GM20000 (cell line): ENCODE results near the gene MR1.

Experiments used
- DNase-seq: peaks from one replicate; pipeline ENCODE4 v3.0.0; 2012; ENCODE audit warnings: low spot score
- TF ChIP-seq, protein P1 (sequence below): IDR thresholded peaks from 2 replicates; pipeline ENCODE4 v1.5.1; 2012; ENCODE audit warnings: mild to moderate bottlenecking, control low read depth; ENCODE audit errors: extremely low read depth, missing control alignments

MR1 gene

DNA sequence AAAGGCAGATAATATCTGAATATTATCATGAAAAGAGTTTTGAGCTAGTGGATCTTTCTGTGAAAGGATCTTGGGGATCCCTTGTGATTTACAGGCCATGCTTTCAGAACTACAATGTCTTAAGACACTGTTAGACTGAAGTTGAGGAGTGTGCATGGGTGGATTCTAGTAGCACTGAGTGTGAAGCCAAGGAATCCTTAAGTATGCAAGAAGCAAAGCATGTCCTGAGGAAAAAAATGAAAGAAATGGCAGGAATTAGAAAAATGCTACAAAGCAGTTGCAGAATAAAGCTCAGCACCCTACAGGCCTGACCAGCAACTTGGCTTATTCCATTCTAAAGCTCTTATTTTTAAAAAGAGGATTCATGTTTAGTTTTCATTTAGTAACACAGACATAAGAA, 23.0 kb upstream of the MR1 start:
- DNase-seq, result no peak
- TF ChIP-seq, protein P1, sequence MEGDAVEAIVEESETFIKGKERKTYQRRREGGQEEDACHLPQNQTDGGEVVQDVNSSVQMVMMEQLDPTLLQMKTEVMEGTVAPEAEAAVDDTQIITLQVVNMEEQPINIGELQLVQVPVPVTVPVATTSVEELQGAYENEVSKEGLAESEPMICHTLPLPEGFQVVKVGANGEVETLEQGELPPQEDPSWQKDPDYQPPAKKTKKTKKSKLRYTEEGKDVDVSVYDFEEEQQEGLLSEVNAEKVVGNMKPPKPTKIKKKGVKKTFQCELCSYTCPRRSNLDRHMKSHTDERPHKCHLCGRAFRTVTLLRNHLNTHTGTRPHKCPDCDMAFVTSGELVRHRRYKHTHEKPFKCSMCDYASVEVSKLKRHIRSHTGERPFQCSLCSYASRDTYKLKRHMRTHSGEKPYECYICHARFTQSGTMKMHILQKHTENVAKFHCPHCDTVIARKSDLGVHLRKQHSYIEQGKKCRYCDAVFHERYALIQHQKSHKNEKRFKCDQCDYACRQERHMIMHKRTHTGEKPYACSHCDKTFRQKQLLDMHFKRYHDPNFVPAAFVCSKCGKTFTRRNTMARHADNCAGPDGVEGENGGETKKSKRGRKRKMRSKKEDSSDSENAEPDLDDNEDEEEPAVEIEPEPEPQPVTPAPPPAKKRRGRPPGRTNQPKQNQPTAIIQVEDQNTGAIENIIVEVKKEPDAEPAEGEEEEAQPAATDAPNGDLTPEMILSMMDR, result no peak

DNA sequence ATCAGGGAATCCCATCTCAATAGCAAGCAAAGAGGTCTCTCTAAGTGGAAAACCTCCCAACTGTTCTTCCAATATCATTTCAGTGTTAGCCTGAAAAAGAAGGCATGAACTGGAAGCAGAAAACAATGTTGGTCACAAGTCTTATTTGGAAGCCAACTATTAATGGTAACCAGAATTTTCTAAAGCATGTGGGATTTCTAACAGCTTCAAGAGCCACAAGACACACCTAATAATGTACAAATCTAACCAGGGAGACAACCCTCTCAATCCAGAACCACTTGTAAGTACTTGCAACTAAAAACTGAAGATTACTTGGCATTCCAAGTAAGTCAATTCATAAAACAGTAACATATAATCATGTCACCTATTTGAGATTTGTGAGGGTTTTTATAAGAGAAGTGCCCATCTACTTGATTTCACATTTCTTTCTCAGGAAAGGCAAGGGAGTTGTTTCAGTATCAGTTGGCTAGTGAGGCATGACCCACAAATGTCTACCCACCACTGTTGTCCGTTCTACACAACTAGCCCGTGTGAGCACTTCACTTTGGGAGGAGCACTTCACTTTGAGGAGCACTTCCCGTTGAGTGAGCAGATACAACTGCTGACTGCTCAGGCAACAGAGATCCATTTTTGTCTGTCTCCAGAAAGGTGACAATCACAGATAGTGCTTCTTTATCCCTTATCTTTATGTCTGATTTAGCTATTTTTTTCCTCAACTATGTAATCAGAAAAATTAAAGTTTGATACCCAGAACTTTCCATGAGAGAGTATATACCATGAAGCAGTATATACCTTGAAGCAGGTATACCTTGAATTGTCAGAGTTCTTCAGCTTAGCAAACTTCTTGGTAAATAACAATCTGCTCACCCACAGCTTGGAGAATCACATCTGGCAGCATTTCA, 22.2 kb upstream of the MR1 start:
- DNase-seq, result no peak
- TF ChIP-seq, protein P1, result no peak

DNA sequence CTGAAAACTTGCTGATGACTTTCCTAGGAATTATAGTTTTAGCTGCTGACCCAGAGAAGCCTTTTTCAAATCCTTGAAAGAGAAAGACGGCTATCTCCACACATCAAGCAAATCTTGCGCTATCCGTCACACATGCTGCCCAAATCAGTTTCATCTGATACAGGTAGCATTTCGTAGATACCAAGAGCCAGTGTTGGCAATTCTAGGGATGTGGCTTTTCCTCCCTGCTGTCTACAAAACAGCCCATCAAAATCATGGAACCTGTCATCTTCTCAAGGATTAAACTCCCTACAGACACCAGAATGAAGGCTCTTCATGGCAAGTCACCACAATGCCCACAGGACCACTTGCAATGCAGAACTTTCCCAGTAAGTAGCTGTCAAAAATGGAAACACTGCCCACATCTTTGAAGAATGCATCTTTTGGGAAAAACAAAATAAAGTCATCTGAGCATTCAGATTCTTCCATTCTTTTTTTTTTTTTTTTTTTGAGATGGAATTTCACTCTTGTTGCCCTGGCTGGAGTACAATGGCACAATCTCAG, 21.5 kb upstream of the MR1 start:
- no peak for DNase-seq
- TF ChIP-seq, protein P1, result no peak

DNA sequence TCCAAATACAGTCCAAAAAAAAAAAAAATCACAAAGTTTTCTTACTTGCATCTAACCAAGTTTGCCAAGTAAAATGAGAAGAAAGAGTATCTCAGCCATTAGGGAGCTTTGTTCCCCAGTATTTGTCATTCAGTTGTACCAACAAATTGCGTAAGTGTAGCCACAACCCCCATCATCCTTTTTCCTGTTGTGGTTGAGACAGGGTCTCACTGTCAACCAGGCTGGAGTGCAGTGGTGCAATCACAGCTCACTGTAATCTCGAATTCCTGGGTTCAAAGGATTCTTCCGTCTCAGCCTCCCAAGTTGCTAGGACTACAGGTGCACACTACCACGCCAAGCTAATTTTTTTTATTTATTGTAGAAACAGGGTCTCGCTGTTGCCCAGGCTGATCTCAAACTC, 20.6 kb upstream of the MR1 start:
- DNase-seq, result no peak
- TF ChIP-seq, protein P1, result no peak

DNA sequence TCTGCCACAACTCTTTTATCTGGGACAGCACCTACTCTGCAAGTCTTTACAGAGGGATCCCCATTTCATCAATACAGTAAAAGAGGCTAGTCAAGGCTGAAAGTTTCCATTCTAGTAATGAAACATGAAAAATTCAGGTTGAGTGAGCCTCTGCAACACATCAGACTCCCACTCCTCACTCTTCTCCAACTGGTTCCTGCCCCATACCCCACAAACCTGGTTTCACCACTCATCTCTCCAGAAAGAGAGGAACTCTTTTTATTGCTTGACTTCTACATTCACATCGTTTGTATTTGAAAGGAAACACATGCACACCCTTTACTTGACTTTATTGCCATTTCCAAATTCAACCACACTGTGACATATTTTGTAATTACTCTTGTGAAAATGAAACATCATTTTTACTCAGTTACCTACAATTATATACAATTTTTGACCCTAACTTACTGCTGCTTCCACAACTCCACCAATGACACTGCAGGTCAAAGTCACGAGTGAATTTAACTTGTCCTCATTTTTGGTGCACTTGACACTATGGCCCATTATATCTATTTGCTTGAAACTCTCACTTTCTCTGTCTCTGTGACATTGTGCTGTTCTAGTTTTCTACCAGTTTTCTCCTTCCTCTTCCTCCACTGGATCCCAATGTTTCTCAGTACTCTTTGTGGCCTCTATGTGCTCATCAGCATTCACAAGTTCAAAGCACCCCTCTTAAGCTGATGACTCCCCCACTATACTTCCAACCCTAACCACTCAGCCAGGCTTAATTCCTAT, 19.1 kb upstream of the MR1 start:
- peak; percentile 43 for DNase-seq
- TF ChIP-seq, protein P1, result no peak

DNA sequence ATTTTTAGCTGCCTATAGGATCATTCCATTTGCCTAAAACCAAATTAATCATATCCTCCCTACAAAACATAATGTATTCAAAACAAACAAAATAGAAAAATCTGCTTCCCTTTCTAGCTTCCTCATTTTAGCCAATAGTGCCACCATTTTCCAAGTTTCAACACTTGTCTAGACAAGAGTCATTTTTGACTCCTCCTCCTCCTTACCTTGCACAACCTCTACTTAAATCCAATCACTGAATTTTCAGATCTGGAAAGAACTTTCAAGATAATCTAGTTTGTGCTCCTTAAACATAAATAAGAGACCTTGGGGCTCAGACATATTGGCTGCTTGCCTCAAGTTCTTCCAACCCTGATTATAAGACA, 18.6 kb upstream of the MR1 start:
- no peak for DNase-seq
- TF ChIP-seq, protein P1, result no peak

DNA sequence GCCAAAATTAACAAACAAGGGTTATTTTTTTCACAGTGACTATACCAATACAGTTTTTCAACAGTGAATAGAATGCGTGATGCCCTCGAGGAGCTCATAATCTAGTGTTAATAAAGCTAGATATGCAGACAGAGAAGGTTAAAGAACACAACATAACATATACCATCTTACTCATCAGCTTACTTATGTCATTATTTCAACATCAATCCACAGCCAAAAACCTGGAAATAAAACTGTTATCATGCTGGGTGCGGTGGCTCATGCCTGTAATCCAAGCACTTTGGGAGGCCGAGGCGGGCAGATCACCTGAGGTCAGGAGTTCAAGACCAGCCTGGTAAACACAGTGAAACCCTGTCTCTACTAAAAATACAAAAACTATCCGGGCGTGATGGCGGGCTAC, 17.2 kb upstream of the MR1 start:
- TF ChIP-seq, protein P1, result no peak
- no peak for DNase-seq
